Stimulated activated CD4-positive, alpha-beta T cell treated with anti-CD3 and anti-CD28 coated beads, Interleukin-1b, Interleukin-23, amount 100 ng/mL, for 1 hour (primary cell): Measurements from ENCODE around the gene ASPRV1.
"Not testable (repeated sequence)": the region's sequence is repeated elsewhere in the genome, so short reads cannot be mapped to it uniquely, and the experiment has no call there.

Source experiments
- DNase-seq, 2 donors: peaks; one replicate each; pipeline ENCODE4 v3.0.0-alpha.2; 2020; ENCODE audit warnings: low read depth in 2 of 2

Gene ASPRV1

DNA sequence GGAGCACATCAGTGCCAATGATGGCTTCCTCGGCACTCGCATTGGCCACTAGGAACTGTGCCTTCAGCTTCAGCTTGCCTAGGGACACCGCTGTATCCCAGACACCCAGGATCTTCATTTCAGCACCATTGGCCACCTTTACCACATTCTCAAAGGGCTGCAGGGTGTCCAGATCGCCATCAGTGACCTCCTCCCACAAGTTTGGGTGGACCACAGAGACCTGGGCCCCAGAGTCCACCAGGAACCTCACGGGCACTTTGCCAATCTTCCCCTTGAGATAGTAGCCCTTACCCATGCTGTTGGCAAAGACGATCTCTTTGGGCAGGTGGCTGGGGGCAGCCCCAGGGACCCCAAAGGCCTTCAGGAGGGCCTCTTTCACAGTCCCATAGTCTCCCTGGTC, 610 bp downstream of the ASPRV1 start:
- no peak for DNase-seq

DNA sequence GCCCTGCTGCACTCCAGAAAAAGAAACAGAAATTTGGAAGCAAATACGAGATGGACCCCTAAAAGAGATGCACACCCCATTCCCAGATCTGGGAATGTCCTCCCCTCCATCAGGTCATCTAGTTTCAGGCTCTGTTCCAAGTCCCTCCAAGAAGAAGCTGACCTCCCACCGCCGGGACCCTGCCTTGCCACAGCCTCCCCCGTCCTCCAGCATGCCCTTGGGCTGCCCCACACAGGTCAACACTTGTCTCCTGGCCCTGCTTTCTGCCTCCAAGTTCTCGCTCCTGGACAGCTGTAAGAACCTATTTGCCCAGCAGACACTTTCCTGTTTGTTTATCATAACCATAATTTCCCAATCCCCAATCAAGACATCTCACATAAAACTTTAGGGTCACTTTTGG, 2.0 kb downstream of the ASPRV1 start:
- no peak for DNase-seq

DNA sequence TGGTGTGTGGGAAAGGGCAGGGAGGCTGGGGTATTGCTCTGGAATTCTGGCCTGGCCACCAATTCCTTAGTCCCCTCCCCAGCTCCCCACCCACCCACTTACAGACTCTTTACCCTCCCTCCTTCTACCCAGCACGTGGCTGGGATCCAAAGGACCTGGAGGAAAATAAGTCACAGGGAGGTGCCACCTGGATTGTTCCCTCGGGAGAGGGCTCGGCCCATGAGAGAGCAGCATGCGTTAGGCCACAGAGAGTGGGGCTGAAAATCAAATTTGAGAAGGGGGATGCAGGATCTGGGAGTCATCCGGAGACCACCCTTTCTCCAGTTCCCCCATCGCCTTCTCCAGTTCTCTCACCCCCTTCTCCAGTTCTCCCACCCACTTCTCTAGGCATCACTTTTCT, 3.0 kb downstream of the ASPRV1 start:
- DNase-seq, result no peak

GRCh38 chr2:69957965-69958364, 3.5 kb downstream of the ASPRV1 start:
- no peak for DNase-seq

GRCh38 chr2:69956475-69956979, 4.9 kb downstream of the ASPRV1 start:
- no peak for DNase-seq

- DNase-seq, result no peak
Measured at GRCh38 chr2:69955029-69955428, 6.4 kb downstream of the ASPRV1 start.

DNA sequence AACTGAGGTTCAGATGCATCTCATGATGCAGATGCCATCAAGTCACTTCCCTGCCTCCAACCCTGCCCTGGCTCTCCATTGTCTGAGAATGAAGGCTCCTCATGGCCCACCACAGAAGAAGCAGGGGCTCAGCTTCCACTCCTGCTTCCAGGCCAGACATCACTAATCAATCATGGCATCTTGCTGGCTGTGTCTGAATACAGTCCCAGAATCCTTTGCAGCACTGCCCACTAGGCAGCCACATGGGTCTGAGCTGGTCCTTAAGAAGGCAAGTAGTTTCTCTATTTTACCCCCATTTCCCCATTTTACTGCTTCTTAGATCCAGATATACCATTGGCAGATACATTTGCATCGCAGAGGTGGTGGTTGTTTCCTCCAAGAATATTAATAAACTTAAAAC, 7.3 kb downstream of the ASPRV1 start:
- DNase-seq, result no peak

GRCh38 chr2:69952336-69953115, 8.9 kb downstream of the ASPRV1 start:
- DNase-seq, result no peak

GRCh38 chr2:69950671-69951070, 10.8 kb downstream of the ASPRV1 start:
- not testable (repeated sequence) for DNase-seq

DNA sequence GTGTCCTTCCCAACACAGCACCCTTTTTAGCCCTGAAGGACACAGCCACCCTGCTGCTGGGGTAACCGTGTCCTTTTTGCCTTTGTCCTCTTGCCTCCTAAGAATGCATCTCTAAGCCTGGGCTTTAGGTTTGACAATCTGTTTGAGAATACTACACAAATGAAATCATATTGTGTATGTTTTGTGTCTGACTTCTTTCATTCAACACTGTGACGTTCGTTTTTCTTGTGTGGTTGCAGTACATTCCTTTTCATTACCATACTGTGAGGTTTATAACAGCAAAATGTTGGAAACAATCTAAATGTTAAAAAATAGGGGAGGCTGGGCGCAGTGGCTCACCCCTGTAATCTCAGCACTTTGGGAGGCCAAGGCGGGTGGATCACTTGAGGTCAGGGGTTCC, 11.2 kb downstream of the ASPRV1 start:
- DNase-seq, result no peak

GRCh38 chr2:69948963-69949645, 12.3 kb downstream of the ASPRV1 start:
- DNase-seq, result no peak

DNA sequence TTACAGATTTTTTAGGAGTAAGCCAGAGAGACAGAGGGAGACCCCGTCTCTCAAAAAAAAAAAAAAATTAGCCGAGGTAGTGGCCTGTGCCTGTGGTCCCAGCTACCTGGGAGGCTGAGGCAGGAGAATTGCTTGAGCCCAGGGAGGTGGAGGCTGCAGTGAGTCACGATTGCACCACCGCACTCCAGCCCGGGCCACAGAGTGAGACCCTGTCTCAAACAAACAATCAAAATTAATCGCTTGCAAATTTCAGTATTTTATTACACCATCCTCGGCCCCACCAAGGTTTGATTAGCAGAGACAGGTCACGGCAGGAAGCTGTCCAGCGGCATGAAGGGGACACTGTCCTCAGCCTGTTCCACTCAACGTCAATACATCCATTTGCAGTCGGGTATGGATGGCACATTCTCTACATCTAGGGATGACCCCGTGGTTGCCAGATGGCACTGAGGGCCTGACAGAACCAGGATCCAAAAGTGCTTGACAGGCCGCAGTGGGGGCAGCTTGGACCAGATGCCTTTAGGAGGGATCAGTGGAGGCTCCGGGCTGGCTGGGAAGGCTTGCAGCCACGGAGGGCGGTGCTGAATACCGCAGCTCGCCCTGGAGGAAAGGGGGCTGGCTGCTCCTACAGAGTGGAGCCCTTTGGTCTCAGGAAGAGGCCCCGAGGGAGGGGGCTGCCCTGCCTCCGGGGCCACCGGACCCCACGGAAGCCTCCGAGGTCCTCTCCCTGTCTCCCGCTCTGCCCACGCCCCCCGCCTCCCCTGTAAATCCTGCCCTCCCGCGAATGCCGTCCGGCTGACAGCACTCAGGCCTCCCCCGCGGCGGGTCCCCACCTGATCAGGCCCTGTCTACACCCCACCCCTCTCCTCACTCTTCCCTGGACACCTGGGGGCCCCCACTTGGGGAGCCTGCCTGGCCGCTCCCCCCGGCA, 13.1 kb downstream of the ASPRV1 start:
- no peak for DNase-seq

GRCh38 chr2:69947325-69947931, 14.0 kb downstream of the ASPRV1 start:
- DNase-seq, result no peak

DNA sequence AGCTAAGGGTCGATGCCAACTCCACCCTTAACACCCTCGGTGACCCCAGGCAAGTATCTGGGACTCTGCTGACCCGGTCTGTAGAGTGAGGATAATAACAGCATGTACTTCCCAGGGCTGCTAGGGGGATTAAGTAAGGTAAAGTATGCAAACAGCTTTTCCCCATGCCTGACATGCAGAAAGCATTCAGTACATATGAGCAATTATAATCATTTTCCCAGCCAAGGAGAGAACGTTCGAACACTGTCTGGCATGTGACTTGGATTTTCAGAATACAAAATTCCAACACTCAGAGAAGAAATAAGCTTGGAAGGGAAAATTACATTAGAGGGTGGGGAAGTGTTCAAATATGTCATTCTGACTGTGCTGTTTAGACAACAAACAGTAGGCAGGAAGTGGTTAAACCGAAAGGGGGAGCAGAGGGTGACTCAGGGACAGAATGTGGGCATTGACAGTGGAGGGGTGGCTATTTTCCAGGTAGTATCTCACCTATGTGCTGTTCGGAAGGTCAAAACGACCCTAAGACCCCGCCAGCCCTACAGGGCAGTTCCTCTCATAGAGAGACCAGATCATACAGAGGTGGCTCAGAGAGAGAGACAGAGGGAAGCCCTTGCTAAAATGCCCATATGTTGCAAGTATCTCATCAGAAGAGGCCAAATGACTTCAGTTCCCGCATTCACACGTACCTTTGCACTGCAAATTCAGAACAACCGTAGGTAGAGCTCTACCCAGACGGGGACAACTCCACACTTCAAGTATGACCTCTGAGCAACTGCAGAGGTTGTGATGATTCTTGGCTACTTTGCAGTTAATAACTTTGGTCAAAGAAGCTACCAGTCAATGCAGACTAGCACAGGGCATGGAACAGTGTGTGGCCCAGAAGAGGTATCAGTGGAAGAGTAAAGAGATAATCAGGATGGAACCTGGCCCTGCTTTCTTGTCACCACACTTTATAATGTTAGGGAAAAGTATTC, 14.8 kb downstream of the ASPRV1 start:
- DNase-seq, result peak in 1 of 2 donors; percentile 13

- no peak for DNase-seq
Measured at GRCh38 chr2:69945941-69946340, 15.5 kb downstream of the ASPRV1 start.

DNA sequence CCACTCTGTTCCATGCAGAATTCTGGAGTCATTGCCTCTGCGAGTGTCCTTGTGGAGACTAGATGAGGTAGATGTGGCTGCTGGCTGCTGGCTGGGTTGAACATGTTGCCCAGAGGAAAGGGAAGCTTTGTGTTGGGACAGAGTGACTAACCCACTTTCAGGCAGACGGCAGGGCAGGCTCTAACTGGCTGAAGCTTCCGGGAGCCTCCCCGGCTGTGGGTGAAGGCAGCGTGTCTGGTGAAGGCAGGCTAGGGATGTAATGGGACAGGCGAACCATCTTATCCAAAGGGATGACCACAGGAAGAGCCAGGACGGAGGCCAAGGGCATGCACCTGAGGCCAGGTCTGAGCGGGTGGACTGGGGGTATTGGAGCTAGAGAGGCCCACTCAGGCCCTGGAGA, 16.0 kb downstream of the ASPRV1 start:
- DNase-seq, result no peak

DNA sequence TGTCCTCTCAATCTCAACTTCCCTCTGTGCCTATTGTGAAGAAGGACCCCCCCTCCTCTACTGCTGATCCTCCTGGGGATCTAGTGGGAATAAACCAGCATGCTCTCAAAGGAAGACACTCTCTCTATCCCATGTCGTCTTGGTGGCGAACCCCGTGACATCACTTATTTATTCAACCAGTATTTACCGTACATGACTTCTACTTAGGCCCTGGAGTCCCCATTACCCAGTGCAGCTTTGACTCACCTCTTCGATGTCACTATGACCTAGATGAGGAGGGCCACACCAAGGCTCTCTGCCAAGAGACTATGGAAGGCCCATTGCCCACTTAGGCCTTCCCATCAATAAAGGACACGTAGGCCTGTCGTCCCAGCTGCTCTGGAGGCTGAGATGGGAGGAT, 16.7 kb downstream of the ASPRV1 start:
- no peak for DNase-seq

DNA sequence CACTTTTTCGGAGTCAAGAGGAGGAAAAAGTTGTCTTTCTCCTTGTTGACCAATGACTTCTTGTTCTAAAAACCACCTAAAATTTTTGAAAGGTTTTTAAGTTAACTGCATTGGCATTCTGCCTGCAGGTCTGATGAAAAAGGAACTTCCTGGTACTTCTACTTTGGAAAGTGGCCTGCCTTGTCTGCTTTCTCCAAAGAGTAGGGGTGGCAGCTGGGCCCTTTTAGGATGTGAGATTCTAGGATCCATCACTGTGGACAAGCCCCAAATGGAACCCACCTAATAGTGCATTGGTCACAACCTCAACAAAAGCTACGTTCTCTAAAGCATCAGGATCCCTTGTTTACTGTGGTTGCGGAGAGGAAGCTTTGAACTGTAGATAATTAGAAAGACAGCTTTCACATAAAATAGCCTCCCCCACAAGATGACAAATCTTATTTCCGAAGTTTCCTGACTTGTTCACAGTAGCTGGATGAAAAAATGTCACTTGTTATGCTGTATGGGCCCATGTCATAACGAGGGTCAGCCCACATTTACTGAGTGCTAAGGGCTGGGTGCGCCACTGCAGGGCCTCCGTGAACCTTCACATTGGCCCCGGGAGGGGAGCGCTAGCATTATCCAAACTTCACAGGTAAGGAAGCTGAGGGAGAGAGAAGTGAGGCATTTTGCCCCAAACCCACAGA, 17.4 kb downstream of the ASPRV1 start:
- DNase-seq, result no peak

DNA sequence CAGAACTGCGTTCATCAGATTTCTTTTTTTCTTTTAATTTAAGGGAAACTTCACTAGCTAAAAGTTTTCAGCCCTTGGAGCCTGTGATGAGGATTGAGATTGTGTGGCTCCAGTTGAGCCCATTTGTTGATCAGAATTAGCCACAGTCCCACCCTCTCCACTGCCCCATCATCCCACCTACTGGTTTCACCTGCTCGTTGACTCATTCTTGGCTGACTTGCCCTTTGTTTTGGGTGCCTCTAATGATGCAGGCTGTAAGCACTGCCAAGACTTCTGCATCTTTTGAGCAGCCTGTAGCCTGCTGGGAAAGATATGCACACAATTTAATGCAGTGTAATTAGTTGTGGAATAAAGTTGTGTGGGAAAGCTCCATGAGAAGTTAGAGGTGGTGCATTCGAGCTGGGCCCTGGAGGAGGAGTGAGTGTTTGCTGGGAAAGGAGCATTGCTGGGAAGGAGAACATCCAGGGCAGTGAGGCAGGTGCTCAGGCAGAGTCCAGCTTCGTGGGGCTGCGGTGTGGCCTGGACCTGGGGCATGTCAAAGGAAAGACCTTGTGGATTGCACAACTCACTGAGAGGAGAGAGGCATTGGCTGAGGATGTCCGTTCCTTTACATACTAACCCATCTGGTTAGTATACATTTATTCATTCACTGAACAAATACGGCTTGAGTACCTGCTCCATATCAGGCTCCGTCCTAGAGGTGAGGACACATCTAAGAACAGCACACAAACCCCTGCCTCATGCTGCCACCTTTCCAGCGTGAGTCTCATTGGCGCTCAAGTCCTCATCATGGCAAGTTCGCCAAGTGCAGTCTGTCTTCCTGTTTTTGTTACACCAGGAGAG, 18.2 kb downstream of the ASPRV1 start:
- no peak for DNase-seq
